Thoracic aorta (tissue), 2 donors: Measurements from ENCODE around the gene SULT1B1. TPM values are rescaled to one million over a fixed set of nuclear protein-coding genes. Genes with fewer than 3 reads are reported as not detected.

Experiments
- ATAC-seq: fragments of 150-250 bp; one replicate; pipeline ENCODE4 v1.8.0; 2017; ENCODE audit warnings: low read depth; ENCODE audit not compliant: insufficient number of reproducible peaks, low FRiP score
- DNase-seq: peaks from one replicate; pipeline ENCODE4 v3.0.0-alpha.2; 2020; ENCODE audit warnings: low spot score
- H3K27ac ChIP-seq, 2 donors: fragments of 200-600 bp; sonication (generic); 1 replicate in 1 of 2; 2 replicates in 1 of 2; pipeline ENCODE4 v1.5.1; 2016; ENCODE audit warnings: mild to moderate bottlenecking in 2 of 2, moderate library complexity in 2 of 2
- H3K27me3 ChIP-seq: fragments of 200-600 bp; sonication (generic); replicated peaks from 2 replicates; pipeline ENCODE4 v1.6.0; 2016; ENCODE audit warnings: mild to moderate bottlenecking; ENCODE audit not compliant: insufficient read depth
- H3K36me3 ChIP-seq: fragments of 200-600 bp; sonication (generic); one replicate; pipeline ENCODE4 v1.5.1; 2016
- H3K4me1 ChIP-seq, 2 donors: fragments of 200-600 bp; sonication (generic); 1 replicate in 1 of 2; 2 replicates in 1 of 2; pipeline versions ENCODE4 v1.5.1 to v1.6.0; 2016; ENCODE audit warnings: low read depth in 2 of 2, mild to moderate bottlenecking in 1 of 2; ENCODE audit not compliant: control insufficient read depth in 1 of 2
- H3K4me3 ChIP-seq: fragments of 200-600 bp; sonication (generic); 2 replicates; pipeline ENCODE4 v1.5.1; 2016; ENCODE audit warnings: mild to moderate bottlenecking
- H3K9me3 ChIP-seq: fragments of 200-600 bp; sonication (generic); 2 replicates; pipeline ENCODE4 v1.5.1; 2016
- total RNA-seq, 2 donors: library from RNA; depleted of rRNA; stranded (reverse); fragments of >200 nt; gene quantifications; one replicate each; pipeline versions ENCODE4 v1.1.0 to v1.2.3, GENCODE V29; 2016
- TF ChIP-seq, protein P1 (sequence below): fragments of 200-600 bp; sonication (generic); IDR thresholded peaks from one replicate; pipeline ENCODE4 v1.5.1; 2019; ENCODE audit warnings: antibody characterized with exemption

The SULT1B1 gene
- total RNA-seq, 2 donors from 2014 or later = 0.41 to 2.9 TPM

DNA sequence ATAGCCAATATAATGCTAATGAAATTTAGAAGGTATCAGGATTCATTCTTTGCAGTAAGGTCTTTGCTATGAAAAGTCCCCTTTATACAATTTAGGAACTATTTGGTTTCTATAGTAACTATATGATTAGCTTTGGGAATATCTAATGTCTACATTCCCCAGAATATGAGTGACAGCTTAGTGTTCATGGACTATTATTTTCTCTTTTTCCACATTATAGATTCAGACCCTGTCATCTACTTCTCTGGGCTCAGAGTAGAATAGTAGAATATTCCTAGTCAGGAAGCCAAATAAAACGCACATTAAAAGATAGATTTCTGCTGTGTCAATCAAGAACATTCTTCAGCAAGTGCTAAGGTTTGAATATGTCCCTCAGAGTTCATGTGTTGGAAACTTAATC is 26.1 kb upstream of the SULT1B1 start:
- no peak overlapping the region for H3K27ac ChIP-seq
- no peaks in the 10 kb centered on the region for H3K27me3 ChIP-seq
- no peak overlapping the region for H3K4me3 ChIP-seq
- TF ChIP-seq, protein P1, sequence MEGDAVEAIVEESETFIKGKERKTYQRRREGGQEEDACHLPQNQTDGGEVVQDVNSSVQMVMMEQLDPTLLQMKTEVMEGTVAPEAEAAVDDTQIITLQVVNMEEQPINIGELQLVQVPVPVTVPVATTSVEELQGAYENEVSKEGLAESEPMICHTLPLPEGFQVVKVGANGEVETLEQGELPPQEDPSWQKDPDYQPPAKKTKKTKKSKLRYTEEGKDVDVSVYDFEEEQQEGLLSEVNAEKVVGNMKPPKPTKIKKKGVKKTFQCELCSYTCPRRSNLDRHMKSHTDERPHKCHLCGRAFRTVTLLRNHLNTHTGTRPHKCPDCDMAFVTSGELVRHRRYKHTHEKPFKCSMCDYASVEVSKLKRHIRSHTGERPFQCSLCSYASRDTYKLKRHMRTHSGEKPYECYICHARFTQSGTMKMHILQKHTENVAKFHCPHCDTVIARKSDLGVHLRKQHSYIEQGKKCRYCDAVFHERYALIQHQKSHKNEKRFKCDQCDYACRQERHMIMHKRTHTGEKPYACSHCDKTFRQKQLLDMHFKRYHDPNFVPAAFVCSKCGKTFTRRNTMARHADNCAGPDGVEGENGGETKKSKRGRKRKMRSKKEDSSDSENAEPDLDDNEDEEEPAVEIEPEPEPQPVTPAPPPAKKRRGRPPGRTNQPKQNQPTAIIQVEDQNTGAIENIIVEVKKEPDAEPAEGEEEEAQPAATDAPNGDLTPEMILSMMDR = no peak
- ATAC-seq (no peak), DNase-seq (no peak)
- H3K9me3 ChIP-seq = no peaks in the 10 kb centered on the region
- no peaks in the 10 kb centered on the region for H3K36me3 ChIP-seq
- H3K4me1 ChIP-seq = no peaks in the 10 kb centered on the region

DNA sequence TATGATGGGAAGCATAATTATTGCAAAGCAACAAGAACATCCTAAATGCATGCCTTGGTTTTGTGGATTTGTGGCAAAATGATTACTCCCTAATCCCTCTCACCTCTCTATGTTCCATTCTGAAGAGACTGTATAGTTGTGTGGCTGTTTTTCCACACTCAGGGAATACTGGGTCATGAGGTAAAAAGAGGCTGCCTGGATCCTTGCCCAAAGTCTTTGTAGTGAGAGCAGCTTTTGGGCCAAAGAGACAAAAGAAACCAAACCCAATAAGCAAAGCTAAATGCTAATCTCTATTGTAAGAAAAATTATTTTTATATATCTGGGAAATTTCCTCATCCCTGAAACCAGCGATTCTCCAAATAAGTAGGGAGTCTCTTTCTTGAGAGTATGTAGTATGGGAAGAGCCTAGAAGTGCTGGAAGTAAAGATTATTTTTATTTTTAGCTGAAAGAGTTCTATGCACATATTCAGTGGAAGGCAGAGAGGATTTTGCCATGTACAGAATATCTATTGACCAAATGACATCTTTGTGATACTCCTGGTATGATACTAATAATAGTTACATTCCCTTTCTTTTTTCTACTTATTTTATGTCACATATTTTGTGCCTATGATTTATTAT is 24.9 kb upstream of the SULT1B1 start:
- no peak for ATAC-seq
- no peaks in the 10 kb centered on the region for H3K36me3 ChIP-seq
- H3K4me3 ChIP-seq = no peak overlapping the region
- H3K27me3 ChIP-seq = no peaks in the 10 kb centered on the region
- no peak overlapping the region for H3K27ac ChIP-seq
- TF ChIP-seq, protein P1 = no peak
- H3K4me1 ChIP-seq = no peaks in the 10 kb centered on the region
- H3K9me3 ChIP-seq = no peaks in the 10 kb centered on the region
- no peak for DNase-seq

DNA sequence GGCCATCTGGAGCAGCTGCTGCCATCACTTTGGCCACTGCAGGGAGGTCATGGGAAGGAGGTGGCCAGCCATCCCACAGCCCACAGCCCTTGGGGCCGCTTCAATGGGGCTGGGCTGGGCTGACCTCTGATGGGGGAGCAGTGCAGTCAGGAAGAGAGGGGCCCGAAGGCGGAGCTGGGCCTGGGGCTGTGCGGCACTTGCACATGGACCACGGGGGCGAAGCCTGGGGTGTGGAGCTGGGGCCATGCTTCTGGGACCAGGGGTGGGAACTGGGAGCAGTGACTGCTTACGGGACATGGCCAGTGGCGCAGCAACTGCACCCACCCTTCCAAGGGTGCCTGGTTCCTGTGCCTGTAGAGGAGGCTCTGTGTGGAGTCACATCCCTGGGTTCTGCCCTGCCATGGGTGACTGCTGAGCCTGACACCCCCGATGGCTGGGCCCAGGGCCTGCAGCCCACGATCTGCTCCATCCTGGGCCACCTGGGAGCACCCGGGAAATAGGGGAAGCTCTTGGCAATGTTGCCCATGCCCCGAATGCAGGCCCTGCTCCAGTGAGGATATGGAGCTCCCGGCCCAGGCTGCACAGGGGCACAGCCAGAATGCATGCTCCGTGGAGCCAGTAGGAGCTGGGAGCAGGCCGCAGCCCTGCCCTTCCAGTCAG is 22.4 kb upstream of the SULT1B1 start:
- Histone ChIP-seq H3K27me3 (no peaks in the 10 kb centered on the region), H3K9me3 (no peaks in the 10 kb centered on the region), H3K27ac (no peak overlapping the region), H3K4me1 (no peaks in the 10 kb centered on the region), H3K36me3 (no peaks in the 10 kb centered on the region), H3K4me3 (no peak overlapping the region)
- no peak for DNase-seq
- ATAC-seq = no peak
- TF ChIP-seq, protein P1 = no peak

DNA sequence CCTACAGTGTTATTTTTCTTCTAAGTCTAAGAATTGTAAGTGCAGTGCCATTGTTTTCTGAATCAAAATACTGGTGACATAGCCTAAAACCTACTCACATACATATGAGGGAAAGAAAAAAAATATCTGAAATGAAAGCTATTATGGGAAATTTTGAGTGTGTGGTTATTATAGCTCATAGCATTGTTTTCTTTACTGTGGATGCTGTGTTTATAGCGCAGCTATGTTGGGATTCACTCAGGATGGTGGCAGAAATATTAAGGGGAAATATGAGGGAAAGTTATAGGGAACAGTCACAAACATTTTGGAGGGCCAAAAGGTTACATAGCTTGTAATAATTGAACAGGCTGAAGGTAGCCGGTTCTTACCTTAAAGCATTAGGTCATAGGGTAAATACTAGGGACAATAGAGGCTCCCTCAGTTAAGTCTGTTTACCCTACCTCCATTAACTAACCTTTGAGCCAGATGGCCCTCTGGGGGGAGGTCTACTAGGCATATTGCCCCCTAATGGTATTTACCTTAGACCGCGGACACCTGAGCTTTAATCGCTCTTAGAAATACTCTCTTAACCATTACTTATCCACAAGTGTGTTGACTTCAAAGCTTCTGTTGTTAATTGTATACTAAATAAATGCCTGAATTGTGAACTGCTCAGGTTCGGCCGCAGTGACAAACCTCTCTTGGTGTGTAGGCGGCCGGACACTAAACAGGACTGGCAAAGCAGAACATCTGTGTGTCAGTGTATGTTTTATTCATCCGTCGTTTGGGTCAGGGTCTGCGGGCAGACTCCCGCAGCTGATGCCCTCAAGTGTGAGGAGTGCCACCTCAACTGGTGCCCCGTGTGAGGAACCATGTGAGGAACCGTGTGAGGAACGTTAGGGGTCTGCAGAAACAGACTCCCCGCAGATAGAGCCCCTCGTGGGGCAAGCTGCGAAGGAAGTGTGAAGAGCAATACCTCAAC is 21.3 kb upstream of the SULT1B1 start:
- H3K4me3 ChIP-seq = no peak overlapping the region
- ATAC-seq = no peak
- no peaks in the 10 kb centered on the region for H3K27me3 ChIP-seq
- no peaks in the 10 kb centered on the region for H3K4me1 ChIP-seq
- H3K36me3 ChIP-seq = no peaks in the 10 kb centered on the region
- TF ChIP-seq, protein P1 = no peak
- no peak overlapping the region for H3K27ac ChIP-seq
- no peak for DNase-seq
- no peaks in the 10 kb centered on the region for H3K9me3 ChIP-seq

- H3K9me3 ChIP-seq = no peaks in the 10 kb centered on the region
- TF ChIP-seq, protein P1 = no peak
- DNase-seq (no peak), ATAC-seq (no peak)
- H3K4me1 ChIP-seq = no peaks in the 10 kb centered on the region
- H3K27me3 ChIP-seq = no peaks in the 10 kb centered on the region
- no peaks in the 10 kb centered on the region for H3K36me3 ChIP-seq
- H3K4me3 ChIP-seq = no peak overlapping the region
- no peak overlapping the region for H3K27ac ChIP-seq
Measured at GRCh38 chr4:69780141-69780540, 19.7 kb upstream of the SULT1B1 start.
